Stimulated activated naive B cell treated with anti-CD40 and anti-IgM and Interleukin-4, amounts not matched to agents 10 μg/mL and 1 μg/mL and 100 μg/mL, for 72 hours (primary cell): ENCODE measurements around the gene CARD10.
"Not testable (repeated sequence)": the region's sequence is repeated elsewhere in the genome, so short reads cannot be mapped to it uniquely, and the experiment has no call there.

Experiments used
- ATAC-seq, 2 donors: fragments of 150-1000 bp; cut with Tn5 transposase; replicated peaks; 2 replicates each; pipeline ENCODE4 v1.10.0; 2021; ENCODE audit warnings: moderate library complexity in 1 of 2
- DNase-seq: peaks from one replicate; pipeline ENCODE4 v3.0.0; 2021
- H3K27ac Mint-ChIP-seq: one replicate; pipeline ENCODE4 v1.8.0; 2022; ENCODE audit warnings: mild to moderate bottlenecking, mixed read lengths
- H3K27me3 Mint-ChIP-seq, 2 donors: one replicate each; pipeline ENCODE4 v1.8.0; 2022; ENCODE audit warnings: mixed read lengths in 2 of 2
- H3K36me3 Mint-ChIP-seq, 2 donors: one replicate each; pipeline ENCODE4 v1.8.0; 2022; ENCODE audit warnings: mixed read lengths in 2 of 2, mild to moderate bottlenecking in 1 of 2
- H3K4me1 Mint-ChIP-seq, 2 donors: one replicate each; pipeline ENCODE4 v1.8.0; 2022; ENCODE audit warnings: mixed read lengths in 2 of 2, mild to moderate bottlenecking in 1 of 2
- H3K4me3 Mint-ChIP-seq, 2 donors: one replicate each; pipeline ENCODE4 v1.8.0; 2022; ENCODE audit warnings: mild to moderate bottlenecking in 2 of 2, mixed read lengths in 2 of 2, moderate library complexity in 1 of 2
- H3K9me3 Mint-ChIP-seq, 2 donors: one replicate each; pipeline ENCODE4 v1.8.0; 2022; ENCODE audit warnings: mixed read lengths in 2 of 2, mild to moderate bottlenecking in 1 of 2

The CARD10 gene

GRCh38 chr22:37472418-37473006, 46.7 kb downstream of the CARD10 start:
- Mint-ChIP-seq H3K9me3 (no peaks in the 10 kb centered on the region), H3K4me3 (no peak overlapping the region), H3K36me3 (peaks cover 59 to 75% of the 10 kb centered on the region in 2 donors), H3K27me3 (no peaks in the 10 kb centered on the region), H3K27ac (no peak overlapping the region), H3K4me1 (peaks cover 12 to 19% of the 10 kb centered on the region in 2 donors)
- ATAC-seq (peak; percentile 36 to 45), DNase-seq (no peak)

- no peak for DNase-seq
- peaks cover 12 to 19% of the 10 kb centered on the region in 2 donors for H3K4me1 Mint-ChIP-seq
- no peaks in the 10 kb centered on the region for H3K9me3 Mint-ChIP-seq
- H3K4me3 Mint-ChIP-seq: no peak overlapping the region
- H3K27me3 Mint-ChIP-seq: no peaks in the 10 kb centered on the region
- no peak for ATAC-seq
- peaks cover 59 to 76% of the 10 kb centered on the region in 2 donors for H3K36me3 Mint-ChIP-seq
- no peak overlapping the region for H3K27ac Mint-ChIP-seq
These were observed 47.3 kb downstream of the CARD10 start for GRCh38 chr22:37471727-37472417.

- ATAC-seq (no peak), DNase-seq (no peak)
- H3K36me3 Mint-ChIP-seq: peaks cover 65 to 76% of the 10 kb centered on the region in 2 donors
- no peaks in the 10 kb centered on the region for H3K27me3 Mint-ChIP-seq
- H3K9me3 Mint-ChIP-seq: no peaks in the 10 kb centered on the region
- no peak overlapping the region for H3K27ac Mint-ChIP-seq
- H3K4me3 Mint-ChIP-seq: no peak overlapping the region
- H3K4me1 Mint-ChIP-seq: peaks cover 12 to 22% of the 10 kb centered on the region in 2 donors
These were observed 49.1 kb downstream of the CARD10 start for GRCh38 chr22:37470087-37470445.

- no peaks in the 10 kb centered on the region for H3K27me3 Mint-ChIP-seq
- H3K9me3 Mint-ChIP-seq: no peaks in the 10 kb centered on the region
- H3K36me3 Mint-ChIP-seq: peaks cover 61 to 72% of the 10 kb centered on the region in 2 donors
- H3K4me1 Mint-ChIP-seq: peaks cover 13 to 22% of the 10 kb centered on the region in 2 donors
- DNase-seq: no peak
- H3K4me3 Mint-ChIP-seq: no peak overlapping the region
- H3K27ac Mint-ChIP-seq: no peak overlapping the region
- ATAC-seq: no peak
These were observed 49.7 kb downstream of the CARD10 start for GRCh38 chr22:37469416-37470086.

- not testable (repeated sequence) for H3K27me3 Mint-ChIP-seq, H3K9me3 Mint-ChIP-seq, H3K4me3 Mint-ChIP-seq, DNase-seq
- Mint-ChIP-seq H3K27ac (peak overlapping the region; percentile 22), H3K36me3 (peaks cover 56 to 65% of the 10 kb centered on the region in 2 donors), H3K4me1 (peaks cover 20 to 21% of the 10 kb centered on the region in 2 donors)
- peak in 1 of 2 donors; percentile 40 for ATAC-seq
These were observed 51.0 kb downstream of the CARD10 start for GRCh38 chr22:37468201-37468695.

- Mint-ChIP-seq H3K4me1 (peaks cover 17 to 20% of the 10 kb centered on the region in 2 donors), H3K27me3 (no peaks in the 10 kb centered on the region), H3K36me3 (peaks cover 50 to 58% of the 10 kb centered on the region in 2 donors), H3K4me3 (no peak overlapping the region), H3K9me3 (no peaks in the 10 kb centered on the region), H3K27ac (peak overlapping the region; percentile 47)
- ATAC-seq (no peak), DNase-seq (no peak)
These were observed 51.7 kb downstream of the CARD10 start for GRCh38 chr22:37467391-37467955.

GRCh38 chr22:37464181-37464580, 55.0 kb downstream of the CARD10 start:
- Mint-ChIP-seq H3K4me3 (no peak overlapping the region), H3K4me1 (peaks cover 10 to 18% of the 10 kb centered on the region in 2 donors), H3K9me3 (no peaks in the 10 kb centered on the region), H3K27me3 (no peaks in the 10 kb centered on the region), H3K36me3 (peaks cover 28 to 45% of the 10 kb centered on the region in 2 donors), H3K27ac (no peak overlapping the region)
- DNase-seq (no peak), ATAC-seq (no peak)

GRCh38 chr22:37462983-37463382, 56.2 kb downstream of the CARD10 start:
- peaks cover 26 to 38% of the 10 kb centered on the region in 2 donors for H3K36me3 Mint-ChIP-seq
- DNase-seq: no peak

GRCh38 chr22:37462436-37462835, 56.8 kb downstream of the CARD10 start:
- H3K36me3 Mint-ChIP-seq: peaks cover 25 to 34% of the 10 kb centered on the region in 2 donors
- no peak overlapping the region for H3K27ac Mint-ChIP-seq
- no peak overlapping the region for H3K4me3 Mint-ChIP-seq
- ATAC-seq (no peak), DNase-seq (no peak)
- H3K9me3 Mint-ChIP-seq: no peaks in the 10 kb centered on the region
- no peaks in the 10 kb centered on the region for H3K27me3 Mint-ChIP-seq
- H3K4me1 Mint-ChIP-seq: peaks cover 8 to 15% of the 10 kb centered on the region in 2 donors

More at GRCh38 chr22:37462983-37463382, 56.2 kb downstream of the CARD10 start:
- Mint-ChIP-seq H3K4me1 (peaks cover 7 to 15% of the 10 kb centered on the region in 2 donors), H3K27me3 (no peaks in the 10 kb centered on the region), H3K4me3 (no peak overlapping the region), H3K9me3 (no peaks in the 10 kb centered on the region), H3K27ac (no peak overlapping the region)
- no peak for ATAC-seq

GRCh38 chr22:37461961-37462360, 57.3 kb downstream of the CARD10 start:
- peaks cover 21 to 30% of the 10 kb centered on the region in 2 donors for H3K36me3 Mint-ChIP-seq
- peaks cover 12 to 19% of the 10 kb centered on the region in 2 donors for H3K4me1 Mint-ChIP-seq
- H3K9me3 Mint-ChIP-seq: no peaks in the 10 kb centered on the region
- no peaks in the 10 kb centered on the region for H3K27me3 Mint-ChIP-seq
- no peak for DNase-seq
- no peak overlapping the region for H3K4me3 Mint-ChIP-seq
- no peak overlapping the region for H3K27ac Mint-ChIP-seq
- no peak for ATAC-seq

- Mint-ChIP-seq H3K9me3 (no peaks in the 10 kb centered on the region), H3K27me3 (no peaks in the 10 kb centered on the region), H3K4me1 (peaks cover 10 to 19% of the 10 kb centered on the region in 2 donors), H3K27ac (no peak overlapping the region), H3K36me3 (peaks cover 20 to 27% of the 10 kb centered on the region in 2 donors), H3K4me3 (no peak overlapping the region)
- DNase-seq: no peak
- ATAC-seq: no peak
These were observed 58.5 kb downstream of the CARD10 start for GRCh38 chr22:37460684-37461083.

- Mint-ChIP-seq H3K4me3 (no peak overlapping the region), H3K9me3 (no peaks in the 10 kb centered on the region), H3K27me3 (no peaks in the 10 kb centered on the region), H3K36me3 (peaks cover 15 to 19% of the 10 kb centered on the region in 2 donors), H3K4me1 (peaks cover 7 to 14% of the 10 kb centered on the region in 2 donors), H3K27ac (no peak overlapping the region)
- ATAC-seq (no peak), DNase-seq (no peak)
These were observed 60.0 kb downstream of the CARD10 start for GRCh38 chr22:37459206-37459605.

- Mint-ChIP-seq H3K4me1 (peaks cover 5 to 11% of the 10 kb centered on the region in 2 donors), H3K9me3 (no peaks in the 10 kb centered on the region), H3K4me3 (no peak overlapping the region), H3K27ac (no peak overlapping the region), H3K36me3 (peaks cover 13 to 22% of the 10 kb centered on the region in 2 donors), H3K27me3 (no peaks in the 10 kb centered on the region)
- DNase-seq: peak; percentile 63
- ATAC-seq: peak; percentile 98 to 99
These were observed 61.9 kb downstream of the CARD10 start for GRCh38 chr22:37457093-37457893.
